GM19463 (cell line): ENCODE data around the gene IGLL5.
"Not testable (repeated sequence)": the region's sequence is repeated elsewhere in the genome, so short reads cannot be mapped to it uniquely, and the experiment has no call there.

Source experiments
- ATAC-seq: cut with Tn5 transposase; IDR thresholded peaks from one replicate; pipeline ENCODE4 v1.9.1; 2021; ENCODE audit warnings: mild to moderate bottlenecking, moderate library complexity; ENCODE audit not compliant: unreplicated experiment

IGLL5 gene

DNA sequence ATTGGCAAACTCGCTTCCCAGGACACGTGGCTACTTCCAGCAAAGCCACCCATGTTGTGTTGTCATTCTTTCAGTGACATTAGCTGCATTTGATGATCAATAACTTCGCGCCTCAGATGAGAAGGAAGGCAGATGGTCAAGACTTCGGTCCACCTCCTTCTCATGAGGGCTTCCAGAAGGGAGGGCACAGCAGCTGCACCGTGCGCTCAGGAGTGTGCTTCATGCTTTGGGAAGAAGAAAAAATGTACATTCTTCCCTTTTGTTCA, 25.3 kb downstream of the IGLL5 start:
- no peak for ATAC-seq

DNA sequence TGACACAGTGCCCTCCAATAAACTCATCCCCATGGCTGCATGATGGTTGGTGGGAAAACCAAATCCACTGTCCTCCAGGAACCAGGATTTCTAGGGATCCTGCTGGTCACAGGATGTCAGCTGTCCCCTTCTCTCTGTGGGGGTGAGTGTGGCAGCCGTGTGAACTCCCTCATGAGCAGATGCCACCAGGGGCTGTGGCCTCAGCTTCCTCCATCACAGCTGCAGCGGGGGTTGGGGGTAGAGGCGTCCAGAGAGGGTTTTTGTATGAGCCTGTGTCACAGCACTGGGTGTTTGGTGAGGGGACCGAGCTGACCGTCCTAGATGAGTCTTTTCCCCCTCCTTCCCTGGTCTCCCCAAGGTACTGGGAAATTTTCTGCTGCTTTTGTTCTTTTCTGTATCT, 26.4 kb downstream of the IGLL5 start:
- no peak for ATAC-seq

DNA sequence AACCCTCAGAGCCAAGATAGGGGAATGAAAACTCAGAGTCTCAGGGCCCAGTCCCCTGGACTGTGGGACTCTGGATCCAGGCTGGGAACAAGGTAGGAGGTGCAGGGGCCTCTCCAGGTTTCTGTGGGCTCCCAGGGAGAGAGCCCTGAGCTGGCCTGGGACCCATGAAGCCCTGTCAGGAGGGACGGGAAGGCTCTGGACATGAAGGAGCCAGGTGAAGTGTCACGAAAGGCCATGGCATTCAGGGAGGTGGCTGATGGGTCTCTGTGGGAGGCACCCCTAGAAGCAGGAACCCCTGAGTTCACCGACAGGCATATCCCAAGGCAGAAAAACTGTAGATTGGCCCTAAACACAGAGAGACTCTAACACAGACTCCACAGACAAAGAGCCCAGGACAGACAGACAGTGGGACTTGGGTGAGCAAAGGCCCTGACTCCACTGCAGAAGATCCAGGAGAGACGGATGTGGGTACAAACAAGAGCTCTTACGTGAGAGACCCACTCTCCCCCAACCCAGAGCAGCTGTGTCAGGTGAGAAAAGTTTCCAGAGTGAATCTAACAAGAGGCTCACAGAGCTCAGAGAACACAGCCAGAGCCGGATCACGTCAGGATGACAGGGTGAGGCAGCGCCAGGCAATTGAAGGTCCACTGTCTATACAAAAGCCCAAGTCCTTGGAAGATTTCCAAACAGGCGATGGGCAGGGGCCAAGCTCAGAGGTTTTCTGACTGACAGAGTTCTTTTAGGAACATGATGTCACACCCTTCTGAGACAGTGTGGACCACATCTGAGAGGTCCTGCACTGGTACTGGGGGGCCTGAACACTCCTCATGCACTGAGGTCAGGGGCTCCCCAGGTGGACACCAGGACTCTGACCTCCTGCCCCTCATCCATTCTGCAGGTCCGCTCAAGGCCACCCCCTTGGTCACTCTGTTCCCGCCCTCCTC, 27.4 kb downstream of the IGLL5 start:
- ATAC-seq: no peak

DNA sequence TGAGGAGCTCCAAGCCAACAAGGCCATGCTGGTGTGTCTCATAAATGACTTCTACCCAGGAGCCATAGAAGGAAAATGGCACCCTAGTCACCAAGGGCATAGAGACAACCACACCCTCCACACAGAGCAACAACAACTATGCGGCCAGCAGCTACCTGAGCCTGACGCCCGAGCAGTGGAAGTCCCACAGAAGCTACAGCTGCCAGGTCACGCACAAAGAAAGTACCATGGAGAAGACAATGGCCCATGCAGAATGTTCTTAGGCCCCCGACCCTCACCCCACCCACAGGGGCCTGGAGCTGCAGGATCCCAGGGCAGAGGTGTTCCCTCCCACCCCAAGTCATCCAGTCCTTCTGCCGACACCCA, 28.0 kb downstream of the IGLL5 start:
- no peak for ATAC-seq

DNA sequence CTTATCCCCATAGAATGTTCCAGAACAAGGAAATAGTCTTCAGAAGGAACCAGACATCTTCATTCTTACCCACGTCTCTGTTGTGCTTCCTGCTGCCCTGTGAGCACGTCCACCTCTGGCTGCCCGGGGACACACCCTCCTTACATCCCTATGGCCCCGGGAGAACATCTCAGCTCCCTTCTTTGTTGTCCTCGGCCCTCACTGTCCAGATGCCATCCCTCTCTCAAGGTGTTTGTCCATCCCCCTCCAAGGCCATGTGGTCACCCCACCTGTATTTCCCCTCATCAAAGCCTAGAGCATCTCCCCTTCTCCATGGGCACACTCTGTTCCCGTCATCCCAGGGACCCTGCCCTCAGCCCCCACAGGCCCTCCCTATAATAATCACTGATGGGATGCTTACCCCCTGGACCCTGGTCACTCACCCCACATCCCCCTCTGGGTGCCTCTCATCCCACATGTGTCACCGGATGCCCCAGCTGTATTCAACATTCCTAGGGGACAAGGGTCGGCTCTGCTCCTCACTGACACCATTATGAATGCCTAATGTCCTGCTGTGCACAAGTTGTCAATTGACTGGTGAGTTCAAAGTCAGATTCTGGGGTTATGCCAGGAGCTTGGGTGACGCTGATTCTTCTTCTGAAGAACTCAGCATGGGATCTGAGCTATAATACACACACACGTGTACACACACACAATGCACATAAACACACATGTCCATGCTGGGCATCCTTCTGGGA, 28.8 kb downstream of the IGLL5 start:
- no peak for ATAC-seq

DNA sequence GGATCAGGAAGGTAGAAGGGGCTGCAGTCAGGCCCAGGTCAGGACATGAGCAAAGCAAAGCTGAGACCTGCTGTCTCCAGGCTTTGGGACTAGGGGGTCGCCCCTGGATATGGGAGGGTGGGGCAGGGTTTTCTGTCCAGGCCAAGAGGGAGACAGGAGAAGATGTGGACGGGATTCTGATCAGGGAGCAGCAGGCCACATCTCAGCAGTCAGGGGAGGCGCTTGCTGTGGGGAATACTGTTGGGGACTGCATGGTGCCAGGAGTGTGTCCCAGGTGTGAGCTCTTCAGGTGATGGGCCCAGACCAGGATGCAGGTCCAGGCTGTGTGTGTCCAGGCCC, 29.3 kb downstream of the IGLL5 start:
- ATAC-seq: no peak

DNA sequence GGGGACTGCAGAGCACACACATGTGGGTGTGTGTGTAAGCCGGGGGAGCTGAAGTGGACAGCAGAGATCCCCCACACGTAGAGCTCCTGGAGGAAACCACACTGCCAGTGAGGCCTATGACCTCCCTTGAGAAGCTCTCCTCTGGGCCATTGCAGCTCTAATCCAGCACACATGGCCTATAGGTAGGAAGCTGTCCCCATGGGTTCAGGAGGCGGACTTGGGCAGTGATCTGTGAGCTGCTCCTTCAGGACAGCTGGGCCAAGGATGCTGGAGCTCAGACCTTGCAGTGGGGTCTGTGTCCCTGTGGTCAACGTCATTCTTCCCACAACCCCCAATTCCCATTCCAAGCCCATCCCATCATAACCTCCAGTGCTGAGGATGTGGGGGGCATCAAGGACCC, 29.8 kb downstream of the IGLL5 start:
- ATAC-seq: no peak

DNA sequence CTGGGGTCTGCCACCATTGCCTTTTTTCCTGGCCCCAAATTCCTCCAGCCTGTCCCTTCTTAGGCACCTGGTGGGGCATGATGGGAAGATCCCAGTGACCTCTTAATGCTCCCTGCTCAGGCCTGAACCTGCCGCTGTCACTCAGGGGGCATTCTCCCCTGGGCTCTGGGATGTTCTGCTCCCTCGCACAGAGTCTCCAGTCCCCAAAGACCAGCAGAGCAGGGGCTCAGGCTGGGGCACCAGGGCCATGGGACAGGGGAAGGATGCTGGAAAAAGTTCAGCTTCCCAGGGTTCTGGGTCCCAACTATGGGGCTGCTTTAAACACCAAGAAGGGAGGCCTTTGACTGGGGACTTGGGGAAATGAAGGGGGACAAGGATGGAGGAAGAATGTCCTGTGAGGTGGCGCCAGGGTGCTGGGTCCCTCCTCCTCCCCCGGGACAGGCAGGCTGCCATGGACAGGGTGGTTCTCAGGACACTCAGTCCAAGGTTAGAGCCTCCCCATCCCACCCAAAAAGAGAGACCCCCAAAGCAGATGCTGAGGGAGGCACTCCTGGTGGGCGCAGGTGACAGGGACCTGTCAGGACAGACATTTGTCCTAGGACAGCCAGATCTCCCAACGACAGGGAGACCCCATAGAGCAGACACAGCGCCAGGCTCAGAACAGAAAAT, 30.8 kb downstream of the IGLL5 start:
- no peak for ATAC-seq

DNA sequence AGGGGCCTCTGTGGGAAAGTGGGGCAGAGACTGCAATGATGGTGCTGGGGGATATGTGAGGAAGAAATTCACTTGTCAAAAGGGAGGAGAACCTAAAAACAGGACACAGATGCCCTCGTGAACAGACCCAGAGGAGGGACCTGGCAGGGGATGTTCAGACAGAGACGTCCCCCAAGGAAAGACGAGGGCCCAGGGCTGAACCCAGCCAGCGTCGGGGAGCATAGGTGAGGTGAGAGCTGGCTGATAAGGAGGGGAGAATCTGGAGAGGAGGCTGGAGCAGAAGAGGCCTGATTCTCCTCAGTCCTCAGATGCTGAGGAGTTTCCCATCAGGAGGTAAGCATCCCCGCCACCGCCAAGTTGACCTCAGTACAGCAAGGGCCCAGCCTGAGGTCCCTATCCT, 31.4 kb downstream of the IGLL5 start:
- ATAC-seq: no peak

DNA sequence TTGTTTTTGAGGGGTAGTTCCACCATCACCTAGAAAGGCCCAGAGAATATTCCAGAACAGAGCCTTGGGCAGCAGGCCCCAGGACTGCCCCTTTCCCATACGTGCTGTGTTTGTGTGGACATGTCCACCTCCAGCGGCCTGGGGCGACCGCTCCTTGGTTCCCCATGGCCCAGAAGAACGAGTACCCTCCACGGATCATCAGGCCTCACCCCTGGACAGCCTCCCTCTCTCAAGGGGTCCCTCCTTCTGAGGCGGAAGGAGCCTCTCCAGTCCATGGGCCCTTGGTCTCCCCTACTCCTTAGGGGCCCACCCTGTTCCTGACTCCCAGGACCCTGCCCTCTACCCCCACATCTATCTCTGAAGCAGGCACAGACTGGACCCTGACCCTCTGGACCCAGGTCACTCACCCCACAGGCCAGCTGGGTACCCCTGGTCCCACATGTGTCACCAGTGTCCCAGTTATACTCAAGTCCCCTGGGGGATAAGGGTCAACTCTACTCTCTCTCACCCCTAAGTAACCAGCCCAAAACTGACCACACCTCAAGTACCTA, 32.6 kb downstream of the IGLL5 start:
- no peak for ATAC-seq

DNA sequence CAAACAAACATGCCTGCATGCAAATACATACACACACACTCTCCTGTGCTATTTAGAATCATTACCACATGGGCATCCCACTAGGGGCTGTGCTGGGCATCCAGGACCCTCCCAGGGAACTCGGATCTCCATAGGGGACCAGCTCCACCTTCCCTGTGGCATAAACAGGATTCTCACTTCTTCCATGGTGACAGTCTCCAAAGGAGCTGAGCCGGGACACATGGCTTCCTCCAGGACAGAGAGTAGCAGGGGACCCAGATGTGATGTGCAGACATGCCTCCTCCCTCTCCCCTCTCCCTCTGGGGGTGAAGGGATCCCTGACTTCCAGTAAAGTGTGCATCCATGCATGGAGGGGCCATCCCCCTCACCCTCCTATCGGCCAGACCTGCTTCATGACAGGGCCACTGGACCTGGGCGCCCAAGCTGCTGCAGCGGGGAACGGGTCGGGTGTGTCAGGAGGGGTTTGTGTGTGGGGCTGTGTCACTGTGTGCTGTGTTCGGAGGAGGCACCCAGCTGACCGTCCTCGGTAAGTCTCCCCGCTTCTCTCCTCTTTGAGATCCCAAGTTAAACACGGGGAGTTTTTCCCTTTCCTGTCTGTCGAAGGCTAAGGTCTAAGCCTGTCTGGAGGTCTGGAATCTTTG, 33.4 kb downstream of the IGLL5 start:
- ATAC-seq: no peak

DNA sequence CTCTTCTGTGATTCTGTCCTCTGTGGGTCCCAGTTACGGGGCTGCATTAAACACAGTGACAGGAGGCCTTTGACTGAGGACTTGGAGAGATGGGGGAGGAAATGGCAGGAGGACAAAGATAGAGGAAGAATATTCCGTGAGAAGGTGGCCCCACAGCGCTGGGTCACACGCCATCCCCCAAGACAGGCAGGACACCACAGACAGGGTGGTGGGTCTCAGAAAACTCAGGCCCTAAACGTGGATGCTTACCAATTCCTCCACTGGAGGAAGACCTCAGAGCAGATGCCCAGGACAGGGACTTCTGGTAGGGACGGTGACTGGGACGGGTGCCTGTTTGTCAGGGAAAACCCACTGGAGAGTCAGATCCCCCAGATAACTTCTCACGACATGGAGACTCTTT, 34.0 kb downstream of the IGLL5 start:
- no peak for ATAC-seq

DNA sequence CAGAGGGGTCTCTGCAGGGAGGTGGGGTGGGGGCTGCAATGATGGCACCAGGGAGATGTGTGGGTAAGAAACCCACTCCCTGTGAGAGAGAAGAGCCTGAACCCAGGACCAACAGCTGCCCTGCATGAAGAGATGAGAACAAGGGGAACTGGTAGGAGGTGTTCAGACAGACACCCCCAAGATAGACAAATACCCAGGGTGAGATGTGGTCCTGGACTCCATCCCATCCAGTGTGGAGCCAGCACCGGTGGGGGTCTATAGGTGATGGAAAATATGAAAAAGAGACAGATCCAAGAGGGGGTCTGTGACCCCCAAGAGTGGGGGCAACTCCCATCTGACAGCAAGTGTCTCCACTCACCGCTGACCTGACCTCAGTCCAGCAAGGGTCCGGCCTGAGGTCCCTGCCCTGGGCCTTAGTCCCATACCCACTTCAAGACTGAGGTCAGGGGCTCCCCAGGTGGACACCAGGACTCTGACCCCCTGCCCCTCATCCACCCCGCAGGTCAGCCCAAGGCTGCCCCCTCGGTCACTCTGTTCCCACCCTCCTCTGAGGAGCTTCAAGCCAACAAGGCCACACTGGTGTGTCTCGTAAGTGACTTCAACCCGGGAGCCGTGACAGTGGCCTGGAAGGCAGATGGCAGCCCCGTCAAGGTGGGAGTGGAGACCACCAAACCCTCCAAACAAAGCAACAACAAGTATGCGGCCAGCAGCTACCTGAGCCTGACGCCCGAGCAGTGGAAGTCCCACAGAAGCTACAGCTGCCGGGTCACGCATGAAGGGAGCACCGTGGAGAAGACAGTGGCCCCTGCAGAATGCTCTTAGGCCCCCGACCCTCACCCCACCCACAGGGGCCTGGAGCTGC, 34.7 kb downstream of the IGLL5 start:
- not testable (repeated sequence) for ATAC-seq

DNA sequence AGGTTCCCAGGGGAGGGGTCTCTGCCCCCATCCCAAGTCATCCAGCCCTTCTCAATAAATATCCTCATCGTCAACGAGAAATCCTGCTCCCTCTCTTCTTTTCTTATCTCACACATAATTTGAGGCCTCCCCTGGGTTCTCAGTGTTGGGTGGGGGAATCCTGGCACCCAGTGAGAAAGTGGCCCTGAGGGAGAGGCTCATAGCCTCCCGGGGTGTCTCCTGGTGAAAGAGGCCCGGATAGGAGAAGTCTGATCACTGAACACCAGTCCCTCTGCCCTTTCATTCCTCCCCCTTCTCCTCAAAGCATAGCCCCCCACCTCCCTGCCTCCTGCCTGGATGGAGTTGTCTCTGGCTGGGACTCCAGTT, 35.3 kb downstream of the IGLL5 start:
- ATAC-seq: no peak

DNA sequence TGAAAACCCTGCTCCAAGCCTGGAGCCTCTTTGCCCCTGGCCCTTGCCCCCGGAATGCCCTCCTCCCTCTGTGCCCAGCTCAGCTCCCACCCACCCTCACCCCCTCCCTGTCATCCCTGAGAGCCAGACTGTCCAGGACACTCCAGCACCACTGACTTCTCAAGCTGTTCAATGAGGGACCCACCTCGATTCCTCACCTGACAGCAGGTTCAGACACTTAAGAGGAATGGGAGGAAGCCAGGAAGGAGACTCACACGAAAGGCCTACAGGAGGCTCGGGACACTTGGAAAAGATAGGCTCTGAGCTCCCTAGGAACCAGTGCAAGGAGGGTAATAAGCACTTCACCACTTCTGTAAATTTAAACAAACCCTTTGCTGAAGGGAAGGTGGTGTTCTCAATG, 35.8 kb downstream of the IGLL5 start:
- no peak for ATAC-seq

DNA sequence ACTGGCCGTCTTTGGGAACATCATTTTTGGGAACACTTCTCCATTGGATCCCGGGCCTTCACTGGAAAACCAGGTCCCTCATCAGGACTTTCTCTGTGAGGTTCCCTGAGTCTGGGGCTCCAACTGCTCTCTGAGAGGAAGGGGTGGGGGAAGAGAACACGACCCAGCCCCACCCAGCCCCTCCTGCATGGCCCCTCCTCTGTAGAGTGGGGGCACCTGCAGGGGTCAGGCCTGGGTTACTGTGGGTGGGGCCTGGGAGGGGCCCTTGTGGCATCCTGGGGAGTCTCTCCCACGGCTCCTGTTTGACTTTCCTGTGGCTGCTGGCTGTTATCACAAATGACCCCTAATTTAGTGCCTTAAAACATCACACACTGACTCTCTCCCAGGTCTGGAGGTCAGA, 36.3 kb downstream of the IGLL5 start:
- ATAC-seq: no peak

DNA sequence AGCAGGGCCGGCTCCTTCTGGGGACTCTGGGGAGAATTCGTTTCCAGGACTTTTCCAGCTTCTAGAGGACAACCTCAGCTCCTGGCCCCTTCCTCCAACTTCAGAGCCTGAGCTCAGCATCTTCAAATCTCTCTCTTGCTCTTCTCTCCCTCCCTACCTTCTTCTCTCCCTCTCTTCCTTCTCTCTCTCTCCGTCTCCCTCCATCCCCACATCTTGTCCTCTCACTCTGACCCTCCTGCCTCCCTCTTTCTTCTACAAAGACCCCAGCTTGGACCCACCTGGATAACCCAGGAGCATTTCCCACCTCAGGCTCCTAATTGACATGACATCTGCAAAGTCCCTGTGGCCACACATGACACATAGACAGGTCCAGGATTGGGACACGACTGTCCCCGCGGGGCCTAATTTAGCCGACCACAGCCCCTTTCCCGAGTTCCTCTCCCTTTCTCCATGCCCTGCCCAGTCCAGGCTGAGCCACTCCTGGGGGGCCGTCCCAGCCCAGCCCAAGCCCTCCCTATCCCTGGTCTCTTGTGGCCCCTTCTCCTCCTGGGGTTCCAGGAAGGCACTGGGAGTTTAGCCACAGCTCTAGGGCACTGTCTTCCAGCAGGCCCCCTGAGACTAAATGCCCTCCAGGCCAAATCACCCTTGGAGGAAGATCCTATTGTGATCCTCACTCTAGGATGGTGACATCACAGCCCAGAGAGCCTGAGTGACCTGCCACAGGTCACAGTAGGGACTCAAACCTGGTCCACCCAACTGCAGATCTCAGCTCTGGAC, 36.9 kb downstream of the IGLL5 start:
- no peak for ATAC-seq

DNA sequence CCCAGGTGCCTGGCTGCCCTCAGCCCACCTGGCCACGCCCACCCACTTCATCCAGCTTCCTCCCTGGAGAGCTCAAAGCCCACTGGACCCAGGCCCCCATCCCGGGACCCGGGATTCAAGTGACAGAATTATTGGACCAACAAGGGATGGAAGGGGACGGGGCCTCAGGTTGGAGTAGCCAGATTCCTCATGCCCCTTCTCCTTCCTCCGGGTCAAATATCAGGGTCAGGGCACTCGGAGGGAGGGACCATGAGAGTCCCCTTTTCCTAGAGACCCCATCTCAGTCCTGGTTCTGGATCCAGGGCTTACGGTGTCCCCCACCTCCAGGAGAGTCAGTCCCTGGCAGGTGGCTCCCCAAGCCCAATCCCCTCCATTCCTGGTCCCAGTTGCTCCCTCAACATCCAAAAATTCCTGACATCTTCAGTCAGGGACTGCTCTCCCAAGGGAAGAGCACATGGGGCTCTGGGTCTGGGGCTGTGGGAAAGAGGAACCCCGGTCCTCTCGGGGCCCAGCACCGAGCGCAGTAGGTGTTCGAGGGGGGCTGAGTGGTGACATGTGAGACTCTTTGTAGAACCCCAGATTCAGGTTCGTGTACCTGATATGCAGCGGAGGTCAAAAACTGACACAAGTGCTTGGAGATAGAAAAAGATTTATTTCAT, 37.7 kb downstream of the IGLL5 start:
- ATAC-seq: no peak

DNA sequence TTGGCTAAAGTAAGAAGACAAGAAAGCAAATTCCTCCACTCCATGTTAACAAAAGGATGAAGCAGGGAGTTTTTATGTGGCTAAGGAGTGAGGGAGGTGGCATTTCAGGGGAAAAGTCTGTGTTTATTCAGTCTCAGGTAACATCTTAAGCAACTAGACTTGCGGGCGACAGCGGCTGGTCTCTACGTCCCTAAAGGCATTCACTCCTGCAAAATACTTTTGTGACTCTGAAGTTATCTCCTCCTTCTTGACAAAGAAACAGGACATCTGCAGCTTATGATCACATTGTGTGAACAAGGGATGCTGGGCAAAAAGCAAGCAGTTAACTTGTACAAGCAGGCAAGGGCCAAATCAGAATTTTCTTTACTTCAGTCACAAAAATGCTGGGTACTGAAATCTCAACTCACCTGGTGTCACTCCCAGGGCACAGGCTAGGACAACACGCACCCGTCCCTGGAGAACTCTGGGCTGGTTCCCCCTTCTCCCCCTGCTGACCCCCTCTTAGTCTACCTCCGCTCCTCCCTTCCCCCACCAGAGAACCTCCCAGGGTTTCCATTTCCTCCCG, 38.3 kb downstream of the IGLL5 start:
- no peak for ATAC-seq
